ENCODE data around the gene BTLA. TPM values are rescaled to one million over a fixed set of nuclear protein-coding genes. Genes with fewer than 3 reads are reported as not detected.

The BTLA gene
- total and polyA plus RNA-seq, 2 of the 13 experiments (the other 11 are each of a cell fraction or from before 2014, with no cell fraction given) = not detected

GRCh38 chr3:112463250-112463649 is 36.0 kb downstream of the BTLA start:
- no peak for DNase-seq (ENCODE audit: low spot score)
- Histone ChIP-seq H3K4me3 (replicated peaks in 1 of 3; ENCODE audit: insufficient read depth in 1 of 3, low read depth in 2 of 3, low read length in 3 of 3) (no peak overlapping the region), H3K9me3 (ENCODE audit: low read length) (no peaks in the 10 kb centered on the region), H3K36me3 (replicated peaks in 1 of 2; ENCODE audit: control insufficient read depth in 1 of 2, insufficient read depth in 2 of 2, low read length in 2 of 2) (no peaks in the 10 kb centered on the region), H3K9ac (ENCODE audit: insufficient read depth, low read depth, low read length) (no peak overlapping the region), H3K4me2 (ENCODE audit: low read depth, low read length) (no peak overlapping the region), H3K4me1 (ENCODE audit: insufficient read depth, low read length) (no peaks in the 10 kb centered on the region), H2AFZ (ENCODE audit: low read length) (no peak overlapping the region), H3K27me3 (ENCODE audit: control insufficient read depth in 1 of 2, insufficient read depth in 2 of 2, low read length in 2 of 2) (no peaks in the 10 kb centered on the region), H3K27ac (ENCODE audit: extremely low read length, insufficient read depth, low read length) (no peak overlapping the region), H3K79me2 (ENCODE audit: insufficient read depth, low read length) (no peaks in the 10 kb centered on the region), H4K20me1 (ENCODE audit: insufficient read depth, low read length) (no peaks in the 10 kb centered on the region)
- POLR2A ChIA-PET = no interaction called here
- ATAC-seq = no peak
- intact Hi-C loops (cut with micrococcal nuclease; ENCODE audit: unreplicated experiment) = no loop called here
- in situ Hi-C loops (cut with HindIII; ENCODE audit: extremely low pct_ligation_motif_present, low pct_unique_long_range_greater_than_20kb) = no loop called here
- WGBS (ENCODE audit: low lambda C conversion rate) = 40% methylated on average over 5 of the region's 5 CpGs
- no peak for FAIRE-seq
- CTCF ChIA-PET (ENCODE audit: low intra/inter-chr PET ratio, low total read pairs) = no interaction called here
- no TSS peak for BruUV-seq (replicated peaks)
- TF ChIP-seq ZZZ3 (CRISPR knock-in tag; IDR thresholded peaks at IDR 0.05; ENCODE audit: borderline replicate concordance) (no peak), SAFB2 (CRISPR knock-in tag; IDR thresholded peaks at IDR 0.05; ENCODE audit: borderline replicate concordance, low read depth) (no peak), DMTF1 (CRISPR knock-in tag; IDR thresholded peaks at IDR 0.05) (no peak), TMF1 (CRISPR knock-in tag; IDR thresholded peaks at IDR 0.05; ENCODE audit: low read depth) (no peak), SALL2 (CRISPR knock-in tag; IDR thresholded peaks at IDR 0.05) (no peak), ZNF281 (CRISPR knock-in tag; IDR thresholded peaks at IDR 0.05; ENCODE audit: borderline replicate concordance) (no peak), ZNF670 (CRISPR knock-in tag; IDR thresholded peaks at IDR 0.05; ENCODE audit: borderline replicate concordance) (no peak), PRDM15 (CRISPR knock-in tag; IDR thresholded peaks at IDR 0.05) (no peak), ZNF547 (CRISPR knock-in tag; IDR thresholded peaks at IDR 0.05) (no peak), ATF5 (CRISPR knock-in tag; IDR thresholded peaks at IDR 0.05; ENCODE audit: low read depth) (no peak), ZNF724P (CRISPR knock-in tag; IDR thresholded peaks at IDR 0.05; ENCODE audit: borderline replicate concordance) (no peak), ZNF136 (CRISPR knock-in tag; IDR thresholded peaks at IDR 0.05; ENCODE audit: low read depth) (no peak), ZNF784 (CRISPR knock-in tag; IDR thresholded peaks at IDR 0.05; ENCODE audit: borderline replicate concordance) (no peak), ZSCAN29 (CRISPR knock-in tag; conservative IDR thresholded peaks at IDR 0.05) (no peak)

Measured in HepG2 (cell line).